ENCODE results near the gene FBXO40. TPM values are rescaled to one million over a fixed set of nuclear protein-coding genes. Genes with fewer than 3 reads are reported as not detected.
A peak's percentile ranks its signal among the peaks of the same experiment; 100 is the strongest.

The FBXO40 gene
- polyA plus RNA-seq, 2 of the 4 experiments (the other 2 are of a cell fraction): not detected

GRCh38 chr3:121545574-121546455 is 47.4 kb upstream of the FBXO40 start, which contains the start of gene POLQ (continued):
- TF ChIP-seq USF2 (IDR thresholded peaks at IDR 0.05): no peak
- TF ChIP-seq MYC (IDR thresholded peaks at IDR 0.05; ENCODE audit: borderline replicate concordance, low read length): peak; percentile 62; the same call in 1 of the 2 replicates
- 0 out of 4 replicates have a peak, but pooled peaks of 1 of the 2 experiments have one; percentile 3 for TF ChIP-seq CEBPB (IDR thresholded peaks at IDR 0.05)
- no peak for TF ChIP-seq ZNF302 (CRISPR knock-in tag; IDR thresholded peaks at IDR 0.05)
- 0 out of 2 replicates have a peak, but pooled peaks have one; percentile 76 for TF ChIP-seq HDAC2 (IDR thresholded peaks at IDR 0.05)
- TF ChIP-seq ZC3H11A (IDR thresholded peaks at IDR 0.05): no peak
- TF ChIP-seq ELK1 (IDR thresholded peaks at IDR 0.05; ENCODE audit: low read depth, low read length): no peak
- TF ChIP-seq RARB (CRISPR knock-in tag; IDR thresholded peaks at IDR 0.05): no peak
- no peak for TF ChIP-seq HEYL (CRISPR knock-in tag; IDR thresholded peaks at IDR 0.05)
- TF ChIP-seq HOXB13 (CRISPR knock-in tag; IDR thresholded peaks at IDR 0.05; ENCODE audit: low read depth): no peak
- TF ChIP-seq HOXB5 (CRISPR knock-in tag; IDR thresholded peaks at IDR 0.05): peak; percentile 9; the same call in 1 of the 2 replicates
- no peak for TF ChIP-seq JUNB (IDR thresholded peaks at IDR 0.05)
- TF ChIP-seq SMC3 (IDR thresholded peaks at IDR 0.05): no peak
- TF ChIP-seq RCOR1 (IDR thresholded peaks at IDR 0.05; ENCODE audit: low read depth, low read length): no peak
- no peak for TF ChIP-seq MAFK (IDR thresholded peaks at IDR 0.05; ENCODE audit: partially characterized antibody)
- no peak for TF ChIP-seq FOSL2 (IDR thresholded peaks at IDR 0.05)
- TF ChIP-seq FOSL2 (CRISPR knock-in tag; IDR thresholded peaks at IDR 0.05): no peak
- no peak for TF ChIP-seq GATA3 (IDR thresholded peaks at IDR 0.05; ENCODE audit: borderline replicate concordance)
- TF ChIP-seq HMGXB4 (CRISPR knock-in tag; IDR thresholded peaks at IDR 0.05; ENCODE audit: borderline replicate concordance): no peak
- TF ChIP-seq HOXA7 (CRISPR knock-in tag; IDR thresholded peaks at IDR 0.05): no peak
- peak; percentile 60; the same call in 1 of the 2 replicates for TF ChIP-seq E2F6 (IDR thresholded peaks at IDR 0.05; ENCODE audit: borderline replicate concordance, low read depth)
- TF ChIP-seq MAX (IDR thresholded peaks at IDR 0.05): peak; percentile 61
- no peak for TF ChIP-seq CBX2 (IDR thresholded peaks at IDR 0.05; ENCODE audit: borderline replicate concordance, low read depth)
- peak; percentile 48 for TF ChIP-seq POLR2A (IDR thresholded peaks at IDR 0.05; ENCODE audit: low read length)
- TF ChIP-seq POLR2AphosphoS2 (conservative IDR thresholded peaks at IDR 0.05; ENCODE audit: low read length): no peak
- no peak for TF ChIP-seq SREBF2 (IDR thresholded peaks at IDR 0.05)
- no peak for TF ChIP-seq NPAS2 (CRISPR knock-in tag; IDR thresholded peaks at IDR 0.05; ENCODE audit: borderline replicate concordance)

All from A549 (cell line).